DND-41 (cell line): ENCODE data around the gene NFE2.
A peak's percentile ranks its signal among the peaks of the same experiment; 100 is the strongest.

Source experiments
- ATAC-seq: fragments of 200-7000 bp; cut with Tn5 transposase; 3 replicates; pipeline ENCODE4 v1.9.1; 2021; ENCODE audit warnings: low read depth; ENCODE audit not compliant: insufficient read depth
- DNase-seq: peaks from one replicate; pipeline ENCODE4 v3.0.0-alpha.2; 2020
- H2AFZ ChIP-seq: 2 replicates; pipeline ENCODE4 v1.6.0; 2012; ENCODE audit warnings: low read depth, low read length
- H3K27ac ChIP-seq: 2 replicates; pipeline ENCODE4 v1.5.1; 2012; ENCODE audit warnings: low read length, inconsistent platforms
- H3K27me3 ChIP-seq: fragments of 200-600 bp; sonication (generic); 2 replicates; pipeline ENCODE4 v1.6.0; 2012; ENCODE audit warnings: low read length, mild to moderate bottlenecking, inconsistent platforms; ENCODE audit not compliant: insufficient read depth, poor library complexity
- H3K36me3 ChIP-seq: 2 replicates; pipeline ENCODE4 v1.5.1; 2012; ENCODE audit warnings: low read length, inconsistent platforms; ENCODE audit not compliant: insufficient read depth
- H3K4me1 ChIP-seq: 2 replicates; pipeline ENCODE4 v1.5.1; 2012; ENCODE audit warnings: mild to moderate bottlenecking, low read length; ENCODE audit not compliant: insufficient read depth
- H3K4me2 ChIP-seq: 2 replicates; pipeline ENCODE4 v1.6.0; 2012; ENCODE audit warnings: mild to moderate bottlenecking, moderate library complexity, low read length, inconsistent platforms; ENCODE audit not compliant: insufficient read depth
- H3K4me3 ChIP-seq, 2 experiments: fragments of 200-600 bp in 1 of 2; shearing (Covaris generic) in 1 of 2; 2 replicates each; pipeline ENCODE4 v1.5.1; 2012 to 2016; ENCODE audit warnings: inconsistent platforms in 2 of 2, low read length in 2 of 2, mild to moderate bottlenecking in 2 of 2, low read depth in 1 of 2, moderate library complexity in 1 of 2
- H3K79me2 ChIP-seq: 2 replicates; pipeline ENCODE4 v1.6.0; 2012; ENCODE audit warnings: low read length, inconsistent platforms; ENCODE audit not compliant: insufficient read depth
- H3K9ac ChIP-seq: 2 replicates; pipeline ENCODE4 v1.6.0; 2012; ENCODE audit warnings: low read depth, mild to moderate bottlenecking, inconsistent platforms, low read length, moderate library complexity
- H3K9me3 ChIP-seq: 2 replicates; pipeline ENCODE4 v1.5.1; 2012; ENCODE audit warnings: low read length, moderate library complexity, mild to moderate bottlenecking, inconsistent platforms; ENCODE audit not compliant: insufficient read depth, severe bottlenecking
- H4K20me1 ChIP-seq: 2 replicates; pipeline ENCODE4 v1.6.0; 2012; ENCODE audit warnings: low read length; ENCODE audit not compliant: insufficient read depth
- CTCF ChIP-seq: IDR thresholded peaks from 2 replicates; pipeline ENCODE4 v1.5.1; 2012; ENCODE audit warnings: borderline replicate concordance, low read length, moderate library complexity, mild to moderate bottlenecking; ENCODE audit not compliant: poor library complexity, severe bottlenecking; ENCODE audit errors: extremely low read depth
- EZH2 ChIP-seq: IDR thresholded peaks from 3 replicates; pipeline ENCODE4 v1.6.1; 2012; ENCODE audit warnings: borderline replicate concordance, low read depth, mild to moderate bottlenecking, moderate library complexity, low read length, inconsistent platforms; ENCODE audit not compliant: severe bottlenecking

The NFE2 gene

GRCh38 chr12:54294152-54294952, 6.5 kb downstream of the NFE2 start:
- Histone ChIP-seq H3K9me3 (no peaks in the 10 kb centered on the region), H3K27ac (no peak overlapping the region), H3K36me3 (no peaks in the 10 kb centered on the region), H2AFZ (0 out of 2 replicates have a peak overlapping the region, but pooled peaks have one; percentile 15), H3K79me2 (no peaks in the 10 kb centered on the region), H3K4me2 (no peak overlapping the region), H3K9ac (no peak overlapping the region), H4K20me1 (no peaks in the 10 kb centered on the region), H3K4me1 (no peaks in the 10 kb centered on the region), H3K27me3 (peaks cover 6% of the 10 kb centered on the region), H3K4me3 (no peak overlapping the region)
- ATAC-seq (peak; percentile 73), DNase-seq (peak; percentile 69)
- no peak for TF ChIP-seq EZH2
- peak; percentile 93 for TF ChIP-seq CTCF

GRCh38 chr12:54292931-54293241, 7.9 kb downstream of the NFE2 start:
- no peaks in the 10 kb centered on the region for H3K4me1 ChIP-seq
- no peak for TF ChIP-seq CTCF
- no peak for TF ChIP-seq EZH2
- no peak for DNase-seq
- ATAC-seq, result no peak
- no peaks in the 10 kb centered on the region for H3K9me3 ChIP-seq
- no peak overlapping the region for H3K9ac ChIP-seq
- peaks cover 3% of the 10 kb centered on the region; the same call in 1 of the 2 replicates for H3K36me3 ChIP-seq
- no peak overlapping the region for H2AFZ ChIP-seq
- H3K27me3 ChIP-seq, result no peaks in the 10 kb centered on the region
- H4K20me1 ChIP-seq, result peaks cover under 1% of the 10 kb centered on the region; the same call in 1 of the 2 replicates
- no peak overlapping the region for H3K4me2 ChIP-seq
- no peaks in the 10 kb centered on the region for H3K79me2 ChIP-seq
- H3K27ac ChIP-seq, result no peak overlapping the region
- no peak overlapping the region for H3K4me3 ChIP-seq

- Histone ChIP-seq H3K4me2 (no peak overlapping the region), H3K9me3 (no peaks in the 10 kb centered on the region), H2AFZ (no peak overlapping the region), H3K27ac (no peak overlapping the region), H3K4me1 (no peaks in the 10 kb centered on the region), H3K27me3 (no peaks in the 10 kb centered on the region), H3K79me2 (no peaks in the 10 kb centered on the region), H3K9ac (no peak overlapping the region), H3K4me3 (no peak overlapping the region), H4K20me1 (peaks cover 6% of the 10 kb centered on the region; the same call in 1 of the 2 replicates), H3K36me3 (peaks cover 9% of the 10 kb centered on the region; the same call in 1 of the 2 replicates)
- ATAC-seq (no peak), DNase-seq (no peak)
- no peak for TF ChIP-seq EZH2
- no peak for TF ChIP-seq CTCF
These were observed 8.5 kb downstream of the NFE2 start for GRCh38 chr12:54292083-54292930.
